ENCODE results near the gene PSMA7.

GRCh38 chr20:62168061-62168460 lies 24.9 kb upstream of the PSMA7 start:
- TF ChIP-seq EZH2 (IDR thresholded peaks at IDR 0.05) (no peak), POLR2AphosphoS5 (IDR thresholded peaks at IDR 0.05; ENCODE audit: borderline replicate concordance, low read depth, low read length) (no peak)
